Transverse colon (tissue), 4 donors: ENCODE data around the gene C16orf89. TPM values are rescaled to one million over a fixed set of nuclear protein-coding genes. Genes with fewer than 3 reads are reported as not detected.

Experiments
- DNase-seq: peaks from one replicate; pipeline ENCODE4 v3.0.0-alpha.2; 2019
- H3K27ac ChIP-seq, 4 donors: fragments of 200-600 bp; sonication (generic); 2 replicates each; pipeline ENCODE4 v1.5.1; 2016 to 2018; ENCODE audit warnings: inconsistent platforms in 4 of 4
- H3K27me3 ChIP-seq: fragments of 200-600 bp; sonication (generic); 2 replicates; pipeline ENCODE4 v1.5.1; 2017; ENCODE audit warnings: inconsistent platforms
- H3K36me3 ChIP-seq, 4 donors: fragments of 200-600 bp; sonication (generic); 2 replicates each; pipeline ENCODE4 v1.5.1; 2017 to 2019; ENCODE audit warnings: inconsistent platforms in 4 of 4
- H3K4me1 ChIP-seq, 4 donors: fragments of 200-600 bp; sonication (generic); 2 replicates each; pipeline ENCODE4 v1.5.1; 2017 to 2020; ENCODE audit warnings: inconsistent platforms in 4 of 4
- H3K4me3 ChIP-seq, 4 donors: fragments of 200-600 bp; sonication (generic); 1 replicate in 1 of 4; 2 replicates in 3 of 4; pipeline versions ENCODE4 v1.5.1 to v1.6.1; 2017 to 2019; ENCODE audit warnings: inconsistent platforms in 4 of 4
- H3K9me3 ChIP-seq, 2 donors: fragments of 200-600 bp; sonication (generic); 2 replicates each; pipeline ENCODE4 v1.5.1; 2017 to 2019; ENCODE audit warnings: inconsistent platforms in 2 of 2
- EP300 ChIP-seq: sonication (generic); formaldehyde crosslinking; IDR thresholded peaks from one replicate; pipeline ENCODE4 v1.6.1; 2017; ENCODE audit warnings: antibody characterized with exemption, low read depth
- POLR2A ChIP-seq: fragments of 450-650 bp; IDR thresholded peaks from one replicate; pipeline ENCODE4 v1.6.1; 2016; ENCODE audit warnings: antibody characterized with exemption, mild to moderate bottlenecking, moderate library complexity
- POLR2AphosphoS5 ChIP-seq, 3 donors: sonication (generic); formaldehyde crosslinking; IDR thresholded peaks; one replicate each; pipeline ENCODE4 v1.6.1; 2016; ENCODE audit warnings: antibody characterized with exemption in 3 of 3
- WGBS, 2 donors: methylation state at CpG; one replicate each; pipeline ENCODE4 v1.1.5; 2018; ENCODE audit warnings: low coverage in 1 of 2; 5-methylcytosine and 5-hydroxymethylcytosine counted together
- in situ Hi-C, 4 donors: fragments of 200-750 bp; cut with MboI; loops; one replicate each; pipeline versions ENCODE4 v1.15.0 to v1.15.1; 2017; ENCODE audit warnings: low sequenced_read_pairs in 3 of 4, low pct_ligation_motif_present in 1 of 4, low pct_unique_long_range_greater_than_20kb in 1 of 4
- intact Hi-C: fragments of 100-400 bp; cut with DNase I; formaldehyde crosslinking; loops from one replicate; pipeline ENCODE4 v1.15.1; 2023; ENCODE audit warnings: low total_unique reads
- total RNA-seq, 4 donors: library from RNA; depleted of rRNA; stranded (reverse); fragments of >200 nt; gene quantifications; one replicate each; pipeline ENCODE4 v1.1.0, GENCODE V29; 2016
- TF ChIP-seq, protein P1 (sequence below), 5 experiments: fragments of 200-600 bp in 3 of 5; fragments of 450-650 bp in 2 of 5; sonication (generic) in 3 of 5; IDR thresholded peaks; 1 replicate in 2 of 5; 2 replicates in 3 of 5; pipeline ENCODE4 v1.5.1; 2016 to 2017; ENCODE audit warnings: antibody characterized with exemption in 5 of 5, inconsistent platforms in 3 of 5, mild to moderate bottlenecking in 2 of 5, moderate library complexity in 1 of 5

The C16orf89 gene
- total RNA-seq, 4 donors from 2014 or later = 1.5 to 8.6 TPM; not detected in 2

DNA sequence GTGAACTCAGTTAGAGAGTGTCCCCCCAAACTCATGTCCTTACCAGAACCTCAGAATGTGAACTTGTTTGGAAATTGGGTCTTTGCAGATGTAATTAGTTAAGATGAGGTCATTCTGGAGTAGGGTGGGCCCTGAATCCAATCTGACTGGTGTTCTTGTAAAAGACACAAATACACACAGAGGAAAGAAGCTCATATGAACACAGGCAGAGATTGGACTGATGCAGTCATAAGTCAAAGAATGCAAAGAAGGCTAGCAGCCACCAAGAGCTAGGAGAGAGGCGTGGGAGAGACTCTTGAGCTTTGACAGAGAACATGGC is 29.9 kb downstream of the C16orf89 start:
- 76 to 83% methylated on average over 1 of the region's 1 CpG for WGBS, 2 donors

DNA sequence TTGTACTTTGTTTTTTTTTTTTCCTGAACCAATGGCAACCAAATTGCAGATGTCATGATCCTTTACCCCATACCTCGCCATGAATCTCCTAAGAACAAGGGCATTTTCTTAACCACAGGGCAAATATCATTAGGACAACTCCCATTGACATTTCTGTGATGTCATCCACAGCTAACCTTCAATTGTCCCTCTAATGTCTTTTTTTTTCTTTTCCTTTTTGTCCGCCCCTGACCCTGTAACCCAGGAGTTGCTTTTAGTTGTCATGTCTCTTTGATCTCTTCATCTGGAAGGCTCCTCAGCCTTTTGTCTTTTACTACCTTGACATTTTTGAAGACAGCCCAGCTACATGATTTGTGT is 31.6 kb downstream of the C16orf89 start:
- Histone ChIP-seq H3K36me3 (no peaks in the 10 kb centered on the region), H3K9me3 (no peaks in the 10 kb centered on the region), H3K4me1 (peaks cover 16 to 23% (median 19%) of the 10 kb centered on the region in 4 donors), H3K27ac (peak overlapping the region; percentile 75 to 82 (median 78)), H3K4me3 (peak overlapping the region; percentile 5 to 94 (median 80)), H3K27me3 (no peaks in the 10 kb centered on the region)
- in situ Hi-C loops = no loop called here
- intact Hi-C loops = no loop called here
- TF ChIP-seq POLR2A (no peak), EP300 (no peak), POLR2AphosphoS5 (IDR thresholded peaks at IDR 0.05) (no peak)
- TF ChIP-seq, protein P1, sequence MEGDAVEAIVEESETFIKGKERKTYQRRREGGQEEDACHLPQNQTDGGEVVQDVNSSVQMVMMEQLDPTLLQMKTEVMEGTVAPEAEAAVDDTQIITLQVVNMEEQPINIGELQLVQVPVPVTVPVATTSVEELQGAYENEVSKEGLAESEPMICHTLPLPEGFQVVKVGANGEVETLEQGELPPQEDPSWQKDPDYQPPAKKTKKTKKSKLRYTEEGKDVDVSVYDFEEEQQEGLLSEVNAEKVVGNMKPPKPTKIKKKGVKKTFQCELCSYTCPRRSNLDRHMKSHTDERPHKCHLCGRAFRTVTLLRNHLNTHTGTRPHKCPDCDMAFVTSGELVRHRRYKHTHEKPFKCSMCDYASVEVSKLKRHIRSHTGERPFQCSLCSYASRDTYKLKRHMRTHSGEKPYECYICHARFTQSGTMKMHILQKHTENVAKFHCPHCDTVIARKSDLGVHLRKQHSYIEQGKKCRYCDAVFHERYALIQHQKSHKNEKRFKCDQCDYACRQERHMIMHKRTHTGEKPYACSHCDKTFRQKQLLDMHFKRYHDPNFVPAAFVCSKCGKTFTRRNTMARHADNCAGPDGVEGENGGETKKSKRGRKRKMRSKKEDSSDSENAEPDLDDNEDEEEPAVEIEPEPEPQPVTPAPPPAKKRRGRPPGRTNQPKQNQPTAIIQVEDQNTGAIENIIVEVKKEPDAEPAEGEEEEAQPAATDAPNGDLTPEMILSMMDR (IDR thresholded peaks at IDR 0.05) = no peak
- WGBS, 2 donors = 6 to 13% methylated on average over 2 of the region's 2 CpGs
- no peak for DNase-seq

More for the DNA sequence above, 29.9 kb downstream of the C16orf89 start:
- Histone ChIP-seq H3K9me3 (no peaks in the 10 kb centered on the region), H3K27ac (no peak overlapping the region), H3K36me3 (no peaks in the 10 kb centered on the region), H3K27me3 (no peaks in the 10 kb centered on the region), H3K4me1 (peaks cover 16 to 23% (median 19%) of the 10 kb centered on the region in 4 donors), H3K4me3 (no peak overlapping the region)
- in situ Hi-C loops (no loop called here), intact Hi-C loops (no loop called here)
- TF ChIP-seq, protein P1 (IDR thresholded peaks at IDR 0.05) = no peak
- no peak for TF ChIP-seq POLR2AphosphoS5 (IDR thresholded peaks at IDR 0.05)
- TF ChIP-seq EP300 = no peak
- TF ChIP-seq POLR2A = no peak
- no peak for DNase-seq

- in situ Hi-C loops = no loop called here
- 0 to 1% methylated on average over 1 to 46 of the region's 104 CpGs for WGBS, 2 donors
- Histone ChIP-seq H3K4me3 (peak within 1 kb of the TSS; percentile 40 to 94 (median 80)), H3K4me1 (peaks cover 16 to 23% (median 19%) of the 10 kb centered on the region in 4 donors), H3K9me3 (no peaks in the 10 kb centered on the region), H3K27ac (peak within 1 kb of the TSS; percentile 75 to 82 (median 78)), H3K36me3 (no peaks in the 10 kb centered on the region), H3K27me3 (no peaks in the 10 kb centered on the region)
- intact Hi-C loops = no loop called here
- peak; percentile 92 for DNase-seq
- TF ChIP-seq POLR2AphosphoS5 (IDR thresholded peaks at IDR 0.05) = peak; percentile 74 to 85 (median 76)
- TF ChIP-seq EP300 = no peak
- TF ChIP-seq, protein P1 (IDR thresholded peaks at IDR 0.05) = no peak
- TF ChIP-seq POLR2A = peak; percentile 48
Observed at GRCh38 chr16:5033256-5034166, 32.2 kb downstream of the C16orf89 start, which contains the start of gene NAGPA. Gene NAGPA, minus strand, starts transcription at chr16:5033935. Its CDS starts 21 bp downstream, at chr16:5033914.

DNA sequence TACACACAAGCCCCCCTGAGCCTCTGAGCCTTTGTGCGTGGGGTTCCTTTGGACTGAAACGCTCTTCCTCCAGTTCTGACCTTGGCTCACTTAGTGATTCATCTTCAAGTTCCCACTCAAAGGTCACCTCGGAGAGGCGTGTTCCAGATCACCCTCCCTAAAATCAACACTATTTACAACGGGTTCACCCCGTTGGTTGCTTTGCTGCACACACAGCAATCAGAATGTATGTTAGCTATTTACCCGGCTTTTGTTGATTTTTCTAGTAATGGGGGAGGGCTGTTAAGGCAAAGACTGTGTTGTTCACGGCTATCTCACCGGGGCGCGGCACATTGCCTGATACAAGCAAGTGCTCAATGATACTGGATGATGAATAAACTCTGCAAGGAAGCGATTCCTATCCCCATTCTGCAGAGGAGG is 33.0 kb downstream of the C16orf89 start:
- intact Hi-C loops (no loop called here), in situ Hi-C loops (no loop called here)
- Histone ChIP-seq H3K36me3 (peaks cover 0 to under 1% (median 0%) of the 10 kb centered on the region in 4 donors), H3K9me3 (no peaks in the 10 kb centered on the region), H3K4me3 (peak overlapping the region in 3 of 4 donors; percentile 77 to 94 (median 84)), H3K27ac (peak overlapping the region; percentile 75 to 82 (median 78)), H3K4me1 (peaks cover 16 to 23% (median 19%) of the 10 kb centered on the region in 4 donors), H3K27me3 (no peaks in the 10 kb centered on the region)
- WGBS, 2 donors = 0 to 27% methylated on average over 1 to 12 of the region's 12 CpGs
- no peak for TF ChIP-seq EP300
- no peak for TF ChIP-seq POLR2AphosphoS5 (IDR thresholded peaks at IDR 0.05)
- TF ChIP-seq POLR2A = no peak
- TF ChIP-seq, protein P1 (IDR thresholded peaks at IDR 0.05) = no peak
- peak; percentile 14 for DNase-seq
